ENCODE measurements around the gene SBF1.

DNA sequence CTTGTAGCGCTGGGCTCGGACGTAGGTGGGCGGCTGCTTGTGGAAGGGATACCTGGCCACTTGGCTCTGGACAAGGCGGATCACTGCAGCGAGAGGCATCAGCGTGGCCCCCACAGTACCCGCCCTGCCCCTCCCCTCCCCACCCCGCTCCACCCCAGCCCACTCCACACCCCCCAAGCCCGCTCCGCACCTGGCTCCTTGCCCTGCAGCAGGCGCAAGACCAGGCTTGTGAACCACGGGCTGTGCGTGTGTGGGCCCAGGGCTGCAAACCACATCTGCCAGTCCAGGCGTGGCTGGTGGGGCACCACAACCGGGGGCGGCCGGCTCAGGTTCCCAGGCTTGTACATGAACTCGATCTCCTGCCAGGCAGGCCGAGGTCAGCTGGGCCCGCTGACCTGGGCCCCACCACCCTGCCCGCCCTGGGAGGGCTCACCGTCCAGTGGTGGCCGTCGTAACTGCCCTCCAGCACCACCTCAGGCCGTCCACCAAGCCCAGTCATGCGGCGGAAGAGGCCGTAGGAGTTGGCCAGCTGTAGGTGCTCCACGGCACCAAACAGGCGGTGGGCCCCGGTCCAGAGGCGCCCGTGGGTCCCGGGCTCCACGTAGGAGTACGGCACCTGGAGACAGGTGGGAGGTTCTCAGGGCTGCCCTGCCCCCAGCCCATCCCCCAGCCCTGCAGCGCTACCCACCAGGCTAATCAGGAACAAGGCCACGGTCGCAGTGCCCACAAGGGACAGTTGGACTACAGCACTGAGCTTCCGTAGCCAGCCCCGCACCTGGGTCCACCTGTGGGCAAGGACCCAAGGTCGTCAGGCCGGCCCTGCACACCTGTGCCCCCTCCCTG lies 29.8 kb upstream of the SBF1 start:
- TF ChIP-seq POLR2A (IDR thresholded peaks at IDR 0.05; ENCODE audit: low read depth) (no peak), POLR2AphosphoS5 (IDR thresholded peaks at IDR 0.05) (no peak), EP300 (IDR thresholded peaks at IDR 0.05) (no peak)
- TF ChIP-seq, protein P1, sequence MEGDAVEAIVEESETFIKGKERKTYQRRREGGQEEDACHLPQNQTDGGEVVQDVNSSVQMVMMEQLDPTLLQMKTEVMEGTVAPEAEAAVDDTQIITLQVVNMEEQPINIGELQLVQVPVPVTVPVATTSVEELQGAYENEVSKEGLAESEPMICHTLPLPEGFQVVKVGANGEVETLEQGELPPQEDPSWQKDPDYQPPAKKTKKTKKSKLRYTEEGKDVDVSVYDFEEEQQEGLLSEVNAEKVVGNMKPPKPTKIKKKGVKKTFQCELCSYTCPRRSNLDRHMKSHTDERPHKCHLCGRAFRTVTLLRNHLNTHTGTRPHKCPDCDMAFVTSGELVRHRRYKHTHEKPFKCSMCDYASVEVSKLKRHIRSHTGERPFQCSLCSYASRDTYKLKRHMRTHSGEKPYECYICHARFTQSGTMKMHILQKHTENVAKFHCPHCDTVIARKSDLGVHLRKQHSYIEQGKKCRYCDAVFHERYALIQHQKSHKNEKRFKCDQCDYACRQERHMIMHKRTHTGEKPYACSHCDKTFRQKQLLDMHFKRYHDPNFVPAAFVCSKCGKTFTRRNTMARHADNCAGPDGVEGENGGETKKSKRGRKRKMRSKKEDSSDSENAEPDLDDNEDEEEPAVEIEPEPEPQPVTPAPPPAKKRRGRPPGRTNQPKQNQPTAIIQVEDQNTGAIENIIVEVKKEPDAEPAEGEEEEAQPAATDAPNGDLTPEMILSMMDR (IDR thresholded peaks at IDR 0.05) = no peak

Measured in esophagus muscularis mucosa (tissue), 4 donors.